GM19324 (cell line): ENCODE measurements around the gene RAD51B.

ENCODE experiments used
- ATAC-seq: cut with Tn5 transposase; IDR thresholded peaks from one replicate; pipeline ENCODE4 v1.9.1; 2021; ENCODE audit warnings: mild to moderate bottlenecking, moderate library complexity; ENCODE audit not compliant: unreplicated experiment, low FRiP score

Gene RAD51B

GRCh38 chr14:68639758-68640574 lies 820.4 kb downstream of the RAD51B start:
- no peak for ATAC-seq

GRCh38 chr14:68643673-68644072 lies 824.1 kb downstream of the RAD51B start:
- ATAC-seq, result no peak

- no peak for ATAC-seq
Measured at GRCh38 chr14:68644101-68644500, 824.5 kb downstream of the RAD51B start.

DNA sequence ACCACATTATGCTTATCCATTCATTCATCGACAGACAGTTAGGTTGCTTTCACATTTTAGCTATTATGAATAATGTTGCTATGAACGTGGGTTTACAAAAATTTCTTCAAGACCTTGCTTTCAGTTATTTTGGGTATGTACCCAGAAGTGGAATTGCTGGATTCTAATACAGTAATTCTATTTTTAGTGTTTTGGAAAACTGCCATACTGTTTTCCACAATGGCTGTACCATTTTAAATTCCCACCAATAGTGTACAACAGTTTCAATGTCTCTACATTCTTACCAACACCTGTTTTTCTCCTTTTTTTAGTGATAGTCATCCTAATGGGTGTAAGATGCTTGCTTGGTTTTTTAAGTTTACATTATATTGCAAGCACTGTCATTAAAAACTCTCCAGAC lies 825.8 kb downstream of the RAD51B start:
- ATAC-seq, result no peak

GRCh38 chr14:68649476-68650189 lies 830.1 kb downstream of the RAD51B start:
- no peak for ATAC-seq

DNA sequence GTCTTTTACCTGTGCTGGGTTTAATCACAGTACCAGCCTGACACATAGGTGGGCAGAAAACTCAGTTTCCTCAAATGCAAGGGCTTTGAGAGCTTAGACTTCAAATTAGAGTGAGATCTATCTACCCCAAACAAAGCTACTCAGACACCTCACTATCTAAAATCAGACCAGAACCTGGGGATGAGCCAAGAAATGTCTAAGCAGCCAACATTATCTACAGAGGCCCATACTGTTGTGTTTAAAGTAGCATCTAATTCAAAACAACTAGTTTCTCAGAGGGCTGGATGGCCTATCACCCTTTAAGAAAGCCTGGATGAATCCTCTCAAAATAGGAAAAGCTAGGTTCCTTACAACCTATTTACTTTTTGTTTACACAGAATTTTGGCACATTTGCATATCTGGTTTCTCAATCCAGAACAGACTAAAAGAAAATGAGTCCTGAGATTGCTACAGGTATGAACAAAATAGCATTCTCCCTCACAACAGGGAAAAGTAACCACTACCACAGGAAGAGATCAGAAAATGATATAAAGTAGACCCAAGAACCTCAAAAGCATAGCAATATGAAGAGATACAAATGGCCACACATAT lies 830.9 kb downstream of the RAD51B start:
- no peak for ATAC-seq

- no peak for ATAC-seq
Measured at GRCh38 chr14:68651075-68651474, 831.5 kb downstream of the RAD51B start.

DNA sequence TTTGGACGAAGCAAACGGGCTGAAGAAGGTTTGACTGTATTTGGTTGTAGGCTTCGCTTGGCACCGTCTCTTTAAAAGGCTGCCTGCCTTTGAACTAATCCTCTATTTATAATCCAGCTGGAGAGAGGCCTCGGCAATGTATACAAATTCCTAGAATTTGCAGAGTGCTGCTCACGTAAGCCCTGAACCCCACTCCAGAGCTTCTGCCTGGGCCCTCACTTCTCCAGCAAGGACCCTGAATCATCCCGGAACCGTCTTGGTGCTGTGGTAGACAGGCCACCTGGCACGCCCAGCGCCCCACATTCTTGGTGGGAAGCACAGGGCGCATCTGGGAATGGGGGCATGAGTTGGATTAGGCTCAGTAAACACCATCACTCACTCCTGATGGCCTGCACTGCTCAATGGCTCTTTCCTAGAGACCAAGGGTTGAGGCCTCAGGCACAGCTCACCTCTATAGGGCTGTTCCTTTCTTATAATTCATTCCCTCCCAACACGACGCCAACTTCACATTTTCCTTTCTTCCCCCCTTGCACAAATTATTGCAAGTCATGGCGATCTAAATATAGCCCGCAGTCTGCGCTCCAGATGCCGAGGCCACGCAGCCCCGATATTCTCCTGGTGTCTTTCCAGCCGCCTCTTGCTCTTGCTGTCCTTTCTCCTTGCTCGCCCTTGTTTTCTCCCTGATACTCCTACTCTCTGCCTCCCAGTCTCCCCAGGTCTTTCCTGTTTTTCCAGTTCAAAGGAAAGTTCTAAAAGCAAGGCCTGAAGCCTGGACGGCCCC lies 832.3 kb downstream of the RAD51B start:
- ATAC-seq, result no peak

GRCh38 chr14:68652433-68652690 lies 832.8 kb downstream of the RAD51B start:
- ATAC-seq, result no peak

GRCh38 chr14:68653108-68653507 lies 833.5 kb downstream of the RAD51B start:
- ATAC-seq, result no peak

GRCh38 chr14:68653804-68654203 lies 834.2 kb downstream of the RAD51B start:
- ATAC-seq, result no peak

- ATAC-seq, result no peak
Measured at GRCh38 chr14:68654471-68654941, 834.9 kb downstream of the RAD51B start.

GRCh38 chr14:68655021-68655831 lies 835.6 kb downstream of the RAD51B start:
- no peak for ATAC-seq

GRCh38 chr14:68655911-68656316 lies 836.3 kb downstream of the RAD51B start:
- no peak for ATAC-seq

- no peak for ATAC-seq
Measured at GRCh38 chr14:68656452-68656851, 836.9 kb downstream of the RAD51B start.

DNA sequence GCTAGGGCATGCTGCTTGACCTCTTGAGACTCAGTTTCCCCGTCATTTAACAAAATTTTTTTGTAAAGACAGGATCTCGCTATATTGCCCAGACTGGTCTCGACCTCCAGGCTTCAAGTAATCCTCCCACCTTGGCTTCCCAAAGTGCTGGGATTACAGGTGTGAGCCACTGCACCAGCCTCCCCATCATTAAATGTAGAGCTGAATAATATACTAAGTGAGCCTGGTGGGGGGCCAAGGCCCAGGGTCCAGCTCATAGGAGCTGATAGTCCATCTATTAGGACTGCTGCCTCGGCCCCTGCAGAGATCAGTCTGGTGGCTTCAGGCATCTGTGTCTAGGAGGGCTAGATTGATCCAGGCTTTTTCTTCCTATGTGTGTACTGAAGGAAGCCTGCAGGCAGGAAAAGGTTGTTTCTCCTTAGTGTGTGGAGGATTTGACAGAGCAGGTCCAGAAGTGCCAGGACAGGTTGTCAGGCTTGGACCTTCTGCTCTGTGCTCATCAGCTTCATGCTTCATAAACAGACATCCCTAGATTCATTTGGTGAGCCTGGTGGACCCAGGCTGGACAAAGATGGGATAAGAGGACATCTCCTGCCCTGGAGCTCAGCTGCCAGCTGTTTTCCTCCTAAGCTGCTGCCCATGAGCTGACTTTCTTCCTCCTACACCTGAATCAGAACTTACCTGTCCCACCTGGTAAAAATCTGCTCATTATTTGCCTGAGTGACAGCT lies 837.9 kb downstream of the RAD51B start:
- ATAC-seq, result no peak

DNA sequence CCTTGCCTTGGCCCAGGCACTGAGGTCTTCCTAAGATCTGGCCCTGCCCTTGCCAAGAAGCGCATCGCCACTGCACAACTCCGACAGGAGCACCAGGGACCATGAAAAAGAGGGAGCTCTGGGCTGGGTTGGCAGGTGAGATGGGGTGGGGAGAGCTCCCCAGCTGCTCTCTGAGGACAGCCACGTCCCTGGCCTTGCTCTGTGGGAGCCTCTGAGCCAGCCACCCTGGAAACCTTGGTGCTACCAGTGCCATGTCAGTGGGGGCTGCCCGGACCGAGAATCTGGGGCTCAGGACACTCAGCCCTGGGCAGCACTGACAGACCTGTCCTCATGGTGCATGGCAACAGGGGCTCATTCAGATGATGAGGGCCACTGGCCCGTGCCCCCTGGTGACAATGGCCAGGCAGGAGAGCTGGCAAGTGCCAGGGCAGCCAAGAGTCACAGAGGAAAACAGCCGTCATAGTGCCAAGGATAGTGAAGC lies 838.5 kb downstream of the RAD51B start:
- ATAC-seq, result no peak

GRCh38 chr14:68658943-68659931 lies 839.7 kb downstream of the RAD51B start:
- no peak for ATAC-seq
